Ovary (tissue), 3 donors: ENCODE data around the gene C3orf49.

Experiments
- POLR2A ChIP-seq: fragments of 450-650 bp; IDR thresholded peaks from one replicate; pipeline ENCODE4 v1.6.1; 2017; ENCODE audit warnings: antibody characterized with exemption, mild to moderate bottlenecking, moderate library complexity
- TF ChIP-seq, protein P1 (sequence below), 3 donors: fragments of 450-650 bp in 2 of 3; fragments of 200-600 bp in 1 of 3; IDR thresholded peaks; one replicate each; pipeline versions ENCODE4 v1.5.1 to v1.8.0; 2016 to 2022; ENCODE audit warnings: antibody characterized with exemption in 3 of 3, mild to moderate bottlenecking in 1 of 3
- donor health status: DM: no; HTN: no; CAD: no.

DNA sequence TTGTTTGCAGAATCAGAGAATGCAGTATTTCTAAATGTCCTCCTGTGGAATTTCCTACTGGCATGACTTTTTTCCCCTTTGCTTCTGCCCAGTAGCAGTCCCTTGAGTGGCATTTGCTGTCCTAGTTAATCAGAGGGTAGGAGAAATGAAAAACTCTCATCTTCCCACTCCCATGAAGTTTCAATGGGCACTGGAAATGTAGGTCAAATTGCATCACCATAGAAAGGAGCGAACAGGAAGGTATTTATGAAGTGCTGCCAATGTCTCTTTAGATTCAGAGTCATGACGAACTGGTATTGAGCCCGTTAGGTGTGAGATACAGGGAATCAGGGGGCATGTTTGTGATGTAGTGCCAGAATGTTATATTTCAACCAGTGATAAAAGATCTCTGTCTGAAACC is 67.8 kb downstream of the C3orf49 start:
- TF ChIP-seq, protein P1, sequence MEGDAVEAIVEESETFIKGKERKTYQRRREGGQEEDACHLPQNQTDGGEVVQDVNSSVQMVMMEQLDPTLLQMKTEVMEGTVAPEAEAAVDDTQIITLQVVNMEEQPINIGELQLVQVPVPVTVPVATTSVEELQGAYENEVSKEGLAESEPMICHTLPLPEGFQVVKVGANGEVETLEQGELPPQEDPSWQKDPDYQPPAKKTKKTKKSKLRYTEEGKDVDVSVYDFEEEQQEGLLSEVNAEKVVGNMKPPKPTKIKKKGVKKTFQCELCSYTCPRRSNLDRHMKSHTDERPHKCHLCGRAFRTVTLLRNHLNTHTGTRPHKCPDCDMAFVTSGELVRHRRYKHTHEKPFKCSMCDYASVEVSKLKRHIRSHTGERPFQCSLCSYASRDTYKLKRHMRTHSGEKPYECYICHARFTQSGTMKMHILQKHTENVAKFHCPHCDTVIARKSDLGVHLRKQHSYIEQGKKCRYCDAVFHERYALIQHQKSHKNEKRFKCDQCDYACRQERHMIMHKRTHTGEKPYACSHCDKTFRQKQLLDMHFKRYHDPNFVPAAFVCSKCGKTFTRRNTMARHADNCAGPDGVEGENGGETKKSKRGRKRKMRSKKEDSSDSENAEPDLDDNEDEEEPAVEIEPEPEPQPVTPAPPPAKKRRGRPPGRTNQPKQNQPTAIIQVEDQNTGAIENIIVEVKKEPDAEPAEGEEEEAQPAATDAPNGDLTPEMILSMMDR (IDR thresholded peaks at IDR 0.05): no peak
- TF ChIP-seq POLR2A: no peak
